Hippocampal formation (tissue), 2 donors: Measurements from ENCODE around the gene ANKRD11.
A peak's percentile ranks its signal among the peaks of the same experiment; 100 is the strongest.

Source experiments
- DNase-seq, 2 donors: peaks; one replicate each; lab custom pipeline; 2025; lab: John Stamatoyannopoulos, UW

The ANKRD11 gene

DNA sequence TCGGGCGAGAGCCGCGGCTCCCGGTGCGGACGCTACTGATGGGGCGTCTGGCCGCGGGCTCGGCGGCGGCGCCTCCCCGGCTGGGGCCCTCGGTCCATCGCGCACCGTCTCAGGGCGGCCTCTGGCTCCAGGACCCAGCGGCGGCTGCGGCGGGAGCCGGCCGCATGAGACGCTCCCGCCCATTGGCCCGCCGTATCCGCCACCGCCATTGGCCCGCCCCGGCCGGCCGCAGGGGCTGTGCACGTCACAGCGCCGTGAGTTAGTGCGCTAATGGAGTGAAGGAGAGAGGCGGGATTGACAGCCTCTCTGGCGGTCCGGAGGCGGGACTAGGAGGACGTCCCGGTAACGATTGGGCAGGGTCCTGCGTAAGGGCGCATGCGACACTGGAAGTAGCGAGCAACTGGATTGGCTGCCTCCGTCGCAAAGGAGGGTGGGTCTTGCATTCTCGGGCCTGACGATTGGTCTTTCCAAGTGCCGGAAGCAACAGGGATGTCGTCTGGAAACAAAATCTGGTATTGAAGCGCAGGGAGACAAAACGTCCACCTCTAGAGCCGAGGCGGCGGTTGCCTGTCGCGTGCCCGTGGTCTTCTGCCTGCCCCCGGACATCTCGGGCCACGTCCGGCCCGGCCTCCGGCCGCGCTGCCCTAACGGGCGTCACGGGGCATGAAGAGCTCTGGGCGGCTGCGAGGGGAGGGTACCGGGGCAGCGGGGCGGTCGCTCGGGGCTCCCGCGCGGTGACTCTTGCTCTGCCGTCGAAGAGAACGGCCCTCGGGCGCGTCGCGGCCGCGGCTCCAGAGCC lies at the start of gene ANKRD11:
Gene ANKRD11 (minus strand): TSS at position 123 of the 799 bp plus-strand sequence. CDS start 173,542 bp downstream, outside the sequence.
- DNase-seq, result peak; percentile 96 to 99

DNA sequence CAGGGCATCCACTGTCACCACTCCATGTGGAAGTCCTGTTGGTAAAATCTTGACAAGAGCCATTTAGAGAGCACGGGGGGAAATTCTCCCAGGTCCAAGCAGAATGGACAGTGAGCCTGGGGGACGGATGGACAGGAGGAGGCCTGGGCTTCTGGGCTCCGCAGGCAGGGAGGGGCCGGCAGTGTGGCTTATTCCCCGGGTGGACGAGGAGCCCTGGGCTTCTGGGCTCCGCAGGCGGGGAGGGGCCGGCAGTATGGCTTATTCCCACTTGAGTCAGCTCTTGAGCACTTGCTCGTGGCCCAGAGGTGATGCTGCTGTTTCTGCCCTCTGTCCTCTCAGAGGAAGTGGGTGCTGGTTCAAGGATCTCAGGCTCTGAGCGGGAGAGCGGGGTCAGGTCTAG lies 47.9 kb upstream of the ANKRD11 start:
- DNase-seq, result no peak

DNA sequence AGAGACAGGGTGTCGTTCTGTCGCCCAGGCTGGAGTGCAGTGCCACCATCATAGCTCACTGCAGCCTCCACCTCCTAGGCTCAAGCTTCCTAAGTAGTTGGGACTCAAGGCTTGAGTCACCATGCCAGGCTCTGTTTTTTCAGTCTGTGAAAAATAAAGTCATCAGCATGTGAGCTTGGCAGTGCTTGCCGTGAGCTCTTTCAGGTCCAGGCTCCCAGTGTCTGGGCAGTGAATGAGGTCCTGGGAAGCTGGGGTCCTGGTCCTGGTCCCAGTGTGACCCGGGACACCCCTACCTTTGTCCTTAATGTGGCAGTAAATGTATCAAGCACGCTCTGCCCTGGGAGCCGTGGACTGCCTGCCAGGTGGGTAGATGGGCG lies 47.2 kb upstream of the ANKRD11 start:
- peak in 1 of 2 donors; percentile 4 for DNase-seq

DNA sequence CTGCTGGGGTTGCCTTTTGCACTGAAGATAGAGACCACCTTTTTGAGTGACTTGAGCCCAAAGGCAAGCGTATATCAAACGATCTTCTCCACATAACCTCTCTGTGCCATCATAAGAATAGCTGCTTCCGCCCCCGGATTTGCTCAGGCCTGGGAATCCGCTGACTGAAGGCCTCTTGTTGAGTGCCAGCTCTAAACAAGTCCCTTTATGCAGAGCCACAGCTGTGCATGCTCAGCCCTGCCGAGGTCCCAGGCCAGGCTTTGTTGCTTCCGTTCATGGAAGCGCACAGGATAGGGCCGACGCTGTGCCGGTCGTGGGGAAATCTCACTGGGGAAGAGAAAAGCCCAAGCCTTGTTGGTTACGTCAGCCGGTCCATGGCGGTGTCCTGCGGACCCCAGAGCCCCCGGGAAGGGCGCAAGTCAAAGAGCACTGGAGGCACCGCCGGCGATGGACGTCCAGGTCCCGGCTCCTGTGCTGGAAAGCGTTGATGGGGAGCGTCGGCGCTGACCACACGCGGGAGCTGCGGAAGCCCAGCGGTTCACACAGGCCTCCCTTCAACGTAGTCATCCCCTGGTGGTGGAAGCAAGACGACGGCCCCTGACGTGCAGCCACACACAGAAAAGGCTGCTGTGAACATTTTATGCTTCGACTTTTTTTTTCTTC lies 46.7 kb upstream of the ANKRD11 start:
- peak; percentile 65 to 79 for DNase-seq

DNA sequence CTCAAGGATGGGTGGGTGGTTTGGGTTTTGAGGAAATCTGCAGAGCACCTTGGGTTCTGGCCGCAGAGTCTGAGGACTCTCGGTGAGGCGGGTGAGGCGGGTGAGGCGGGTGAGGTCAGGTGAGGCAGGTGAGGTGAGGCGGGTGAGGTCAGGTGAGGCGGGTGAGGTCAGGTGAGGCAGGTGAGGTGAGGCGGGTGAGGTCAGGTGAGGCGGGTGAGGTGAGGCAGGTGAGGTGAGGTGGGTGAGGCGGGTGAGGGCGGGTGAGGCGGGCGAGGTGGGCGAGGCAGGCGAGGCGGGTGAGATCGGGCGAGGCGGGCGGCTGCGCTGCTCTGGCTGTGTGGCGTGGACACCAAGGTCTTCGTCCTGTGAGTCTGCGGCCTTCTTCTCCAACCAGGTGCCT lies 46.0 kb upstream of the ANKRD11 start:
- no peak for DNase-seq

DNA sequence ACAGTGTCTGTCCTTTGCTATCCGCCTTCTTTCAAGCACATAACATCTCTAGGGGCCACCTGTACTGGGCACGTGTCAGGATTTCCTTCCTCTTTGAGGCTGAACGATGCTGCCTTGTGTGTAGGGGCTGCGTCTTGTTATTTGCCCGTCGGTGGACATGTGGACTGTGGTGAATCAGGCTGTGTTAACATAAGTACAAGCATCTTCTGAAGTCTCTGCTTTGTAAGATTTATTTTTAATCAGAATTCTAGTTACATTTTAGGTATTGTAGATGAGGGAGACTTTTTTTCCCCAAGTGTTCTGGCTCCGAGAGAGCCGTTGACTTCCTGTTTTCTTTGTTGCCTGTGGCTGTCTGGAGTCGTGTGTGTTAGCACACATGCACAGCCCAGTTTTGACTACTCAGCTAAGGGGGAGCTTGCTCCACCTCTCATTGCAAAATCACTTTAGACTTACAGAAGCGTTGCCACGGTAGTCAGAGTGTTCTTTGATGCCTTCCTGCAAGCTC lies 43.9 kb upstream of the ANKRD11 start:
- peak; percentile 2 to 29 for DNase-seq

DNA sequence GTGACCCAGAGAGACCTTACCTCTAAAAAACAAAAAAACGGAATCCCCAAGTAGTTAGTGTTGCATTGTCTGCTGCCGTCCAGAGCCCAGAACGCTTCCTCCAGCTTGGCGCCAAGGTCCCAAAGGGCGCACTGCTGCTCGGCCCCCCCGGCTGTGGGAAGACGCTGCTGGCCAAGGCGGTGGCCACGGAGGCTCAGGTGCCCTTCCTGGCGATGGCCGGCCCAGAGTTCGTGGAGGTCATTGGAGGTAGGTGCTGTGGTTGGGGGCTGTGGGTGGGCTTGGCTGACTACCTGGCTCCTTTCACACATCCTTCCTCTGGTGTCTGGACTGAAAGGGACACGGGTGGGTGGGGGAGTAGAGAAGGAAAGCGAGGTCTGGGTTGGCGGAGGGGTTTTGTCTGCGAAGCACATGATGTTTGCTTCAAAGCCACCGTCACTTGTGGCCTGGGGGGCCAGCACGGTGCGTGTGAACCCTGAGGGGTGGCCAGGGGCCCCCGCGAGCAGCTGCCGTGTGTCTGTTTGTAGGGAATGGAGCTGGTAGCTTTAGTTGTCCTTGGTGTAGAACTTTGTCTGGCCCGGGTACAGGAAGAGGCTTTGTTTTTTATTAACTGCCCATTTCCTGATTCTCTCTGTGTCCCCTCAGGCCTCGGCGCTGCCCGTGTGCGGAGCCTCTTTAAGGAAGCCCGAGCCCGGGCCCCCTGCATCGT lies 41.6 kb upstream of the ANKRD11 start:
- no peak for DNase-seq

DNA sequence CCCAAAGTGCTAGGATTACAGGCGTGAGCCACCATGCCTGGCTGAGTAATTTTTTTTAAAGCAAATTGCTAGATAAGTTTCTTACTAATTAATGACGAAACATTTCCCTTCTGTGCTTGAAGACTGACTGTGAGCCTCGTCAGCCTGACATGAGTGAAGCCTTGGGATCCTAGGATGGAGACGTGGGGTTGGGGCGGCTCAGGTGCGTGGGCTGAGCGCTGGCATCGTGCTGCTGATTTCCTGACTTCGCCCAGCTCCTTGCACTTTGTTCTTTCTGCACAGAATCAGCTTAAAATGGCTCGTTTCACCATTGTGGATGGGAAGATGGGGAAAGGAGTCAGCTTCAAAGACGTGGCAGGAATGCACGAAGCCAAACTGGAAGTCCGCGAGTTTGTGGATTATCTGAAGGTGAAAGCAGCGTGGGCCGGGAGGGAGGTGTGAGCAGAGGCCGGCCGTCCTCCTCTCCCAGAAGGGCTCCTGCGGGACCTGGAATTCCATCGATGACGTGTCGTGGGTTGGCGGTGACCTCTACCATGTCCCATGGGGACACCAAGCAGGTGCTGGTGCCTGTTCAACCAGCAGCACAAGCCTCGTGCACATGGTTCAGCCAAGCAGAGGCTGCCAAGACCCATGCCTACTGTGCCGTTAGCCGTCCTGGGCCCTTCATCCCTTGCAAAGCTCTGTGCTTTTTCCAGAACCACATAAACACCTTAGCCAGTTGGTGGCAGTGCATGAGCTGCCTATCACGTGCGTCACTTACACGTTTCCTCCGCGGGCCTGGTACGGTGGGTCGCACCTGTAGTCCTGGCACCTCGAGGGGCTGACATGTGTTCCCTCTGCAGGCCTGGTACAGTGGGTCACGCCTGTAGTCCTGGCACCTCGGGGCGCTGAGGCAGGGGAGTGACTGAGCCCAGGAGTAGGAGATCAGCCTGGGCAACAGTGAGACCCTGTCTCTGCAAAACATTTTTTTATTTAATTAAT lies 40.3 kb upstream of the ANKRD11 start:
- DNase-seq, result no peak

DNA sequence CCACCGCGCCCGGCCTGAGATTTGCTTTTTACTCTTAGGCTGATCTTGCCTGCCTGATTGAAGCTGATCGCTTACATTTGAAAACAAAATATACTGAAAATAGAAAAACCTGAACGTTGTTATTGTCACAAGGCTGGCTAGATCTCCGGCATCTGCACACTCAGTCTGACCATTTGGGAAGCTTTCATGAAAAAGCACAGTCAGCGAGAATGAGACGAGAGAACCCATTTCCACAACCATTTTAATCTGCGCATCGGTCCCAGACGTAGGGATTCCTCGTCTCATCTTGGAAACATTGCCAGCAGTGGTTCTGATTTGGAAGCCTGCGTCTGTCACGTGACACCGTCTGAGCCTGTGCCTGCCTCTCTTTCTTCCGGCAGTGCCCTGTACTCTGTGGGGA lies 38.7 kb upstream of the ANKRD11 start:
- no peak for DNase-seq

DNA sequence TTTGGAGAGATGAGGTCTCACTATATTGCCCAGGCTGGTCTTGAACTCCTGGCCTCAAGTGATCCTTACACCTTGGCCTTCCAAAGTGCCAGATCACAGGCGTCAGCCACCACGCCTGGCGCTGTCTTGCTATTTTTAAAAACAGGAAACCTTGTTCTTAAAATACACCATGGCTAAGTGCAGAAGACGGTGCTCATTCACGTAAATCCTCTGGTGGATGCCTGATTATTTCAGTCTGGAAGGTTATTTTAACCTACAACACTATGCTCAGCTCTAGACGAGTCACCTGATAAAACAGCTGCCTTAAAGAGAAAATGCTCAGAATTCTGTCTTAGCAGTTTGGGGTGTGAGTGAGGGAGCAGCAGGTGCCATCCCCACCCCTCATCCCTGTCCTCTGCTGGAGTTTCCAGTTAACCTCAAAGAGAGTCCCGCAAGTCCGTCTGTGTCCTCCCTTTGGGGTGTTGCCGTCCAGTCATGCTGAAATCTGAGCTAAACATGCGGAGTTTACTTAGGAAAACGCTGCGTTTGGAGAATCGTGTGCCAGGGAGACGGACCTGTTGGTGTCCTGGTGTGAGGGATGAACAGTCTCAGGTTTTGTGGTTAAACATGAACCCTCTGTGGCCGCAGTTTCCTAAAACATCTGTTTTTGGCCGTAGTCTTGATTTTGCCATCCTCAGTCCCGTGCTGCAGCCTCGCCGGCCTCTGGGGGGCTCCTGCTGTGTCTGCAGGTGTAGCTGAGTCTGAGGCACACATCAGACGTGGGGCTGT lies 35.0 kb upstream of the ANKRD11 start:
- DNase-seq, result no peak

DNA sequence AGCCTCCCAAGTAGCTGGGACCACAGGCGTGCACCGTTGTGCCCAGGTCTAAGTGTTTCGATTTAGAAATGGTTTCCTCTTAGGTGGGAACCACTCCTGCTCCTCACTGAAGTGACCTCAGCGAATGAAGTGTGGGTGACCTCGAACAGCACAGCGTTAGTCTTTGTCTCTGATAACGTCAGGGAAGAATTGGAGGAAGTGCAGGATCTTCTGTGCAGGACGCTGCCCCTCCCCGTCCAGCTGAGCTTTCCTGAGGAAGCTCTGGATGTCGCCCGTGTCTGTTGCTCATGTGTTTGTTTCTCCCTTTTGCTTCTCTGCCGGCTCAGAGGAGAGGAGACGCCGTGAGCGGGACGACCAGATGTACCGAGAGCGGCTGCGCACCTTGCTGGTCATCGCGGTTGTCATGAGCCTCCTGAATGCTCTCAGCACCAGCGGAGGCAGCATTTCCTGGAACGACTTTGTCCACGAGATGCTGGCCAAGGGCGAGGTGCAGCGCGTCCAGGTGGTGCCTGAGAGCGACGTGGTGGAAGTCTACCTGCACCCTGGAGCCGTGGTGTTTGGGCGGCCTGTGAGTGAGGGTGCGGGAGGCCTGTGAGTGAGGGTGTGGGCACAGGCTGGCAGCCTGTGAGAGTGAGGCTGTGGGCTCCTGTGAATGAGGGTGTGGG lies 33.5 kb upstream of the ANKRD11 start:
- DNase-seq, result no peak

DNA sequence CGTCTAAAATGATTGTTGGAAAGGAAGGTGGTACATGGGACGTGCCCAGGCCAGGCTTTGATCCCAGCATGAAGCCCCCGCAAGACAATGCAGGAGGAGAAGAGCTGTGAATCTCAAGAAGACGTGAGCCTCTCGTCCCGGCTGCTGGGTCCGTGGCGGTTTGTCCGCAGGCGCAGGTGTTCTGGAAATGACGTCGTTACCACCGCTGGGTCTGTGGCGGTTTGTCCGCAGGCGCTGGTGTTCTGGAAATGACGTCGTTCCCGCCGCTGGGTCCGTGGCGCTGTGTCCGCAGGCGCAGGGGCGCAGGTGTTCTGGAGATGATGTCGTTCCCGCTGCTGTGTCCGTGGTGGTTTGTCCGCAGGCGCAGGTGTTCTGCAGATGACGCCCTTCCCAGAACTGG lies 31.9 kb upstream of the ANKRD11 start:
- DNase-seq, result no peak

DNA sequence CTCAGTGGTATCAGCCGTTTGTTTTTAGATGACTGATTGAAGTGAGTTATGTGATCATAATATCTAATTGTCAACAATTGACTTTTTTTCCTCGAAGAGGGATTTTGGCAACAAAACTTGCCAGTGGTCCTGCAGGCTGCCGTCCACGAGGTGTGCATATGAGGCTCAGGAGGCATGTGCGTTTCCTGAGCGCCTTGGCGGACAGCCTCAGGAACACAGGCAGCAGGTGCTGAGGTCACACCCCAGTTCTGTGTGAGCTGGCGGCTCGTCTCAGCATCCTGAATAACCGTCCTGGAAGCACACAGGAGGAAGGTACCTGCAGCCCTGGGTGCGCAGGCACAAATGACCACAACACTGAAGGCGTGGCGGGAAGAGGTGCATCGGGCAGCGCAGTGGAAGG lies 29.5 kb upstream of the ANKRD11 start:
- DNase-seq, result no peak

DNA sequence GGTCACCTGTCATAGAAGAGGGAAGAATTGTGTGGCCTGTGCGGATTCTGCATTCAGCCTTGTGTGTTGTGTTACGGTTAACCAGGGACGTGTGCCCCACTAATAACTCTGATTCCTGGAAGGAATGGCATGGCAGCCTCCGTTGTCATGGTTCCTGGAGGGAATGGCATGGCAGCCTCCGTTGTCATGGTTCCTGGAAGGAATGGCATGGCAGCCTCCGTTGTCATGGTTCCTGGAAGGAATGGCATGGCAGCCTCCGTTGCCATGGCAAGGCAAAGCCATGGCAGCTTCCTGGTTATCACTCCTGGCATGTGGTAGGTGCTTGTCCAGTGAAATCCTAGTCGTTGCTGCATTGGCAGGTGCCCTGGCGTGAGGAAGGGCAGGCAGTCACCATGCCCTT lies 26.8 kb upstream of the ANKRD11 start:
- no peak for DNase-seq

DNA sequence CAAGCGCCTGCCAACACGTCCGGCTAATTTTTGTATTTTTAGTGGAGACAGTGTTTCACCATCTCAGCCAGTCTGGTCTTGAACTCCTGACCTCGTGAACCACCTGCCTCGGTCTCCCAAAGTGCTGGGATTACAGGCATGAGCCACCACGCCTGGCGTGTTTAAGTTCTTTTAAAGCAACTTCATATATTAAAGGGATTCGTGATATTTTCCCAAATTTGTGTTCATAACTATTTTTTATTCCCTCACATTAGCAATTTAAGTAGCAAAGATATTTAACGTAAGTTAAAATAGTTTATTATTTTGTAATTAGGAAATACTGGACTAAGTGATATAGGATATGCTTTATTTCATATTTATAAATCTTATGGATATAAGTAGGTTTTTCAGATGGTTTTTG lies 22.1 kb upstream of the ANKRD11 start:
- no peak for DNase-seq

DNA sequence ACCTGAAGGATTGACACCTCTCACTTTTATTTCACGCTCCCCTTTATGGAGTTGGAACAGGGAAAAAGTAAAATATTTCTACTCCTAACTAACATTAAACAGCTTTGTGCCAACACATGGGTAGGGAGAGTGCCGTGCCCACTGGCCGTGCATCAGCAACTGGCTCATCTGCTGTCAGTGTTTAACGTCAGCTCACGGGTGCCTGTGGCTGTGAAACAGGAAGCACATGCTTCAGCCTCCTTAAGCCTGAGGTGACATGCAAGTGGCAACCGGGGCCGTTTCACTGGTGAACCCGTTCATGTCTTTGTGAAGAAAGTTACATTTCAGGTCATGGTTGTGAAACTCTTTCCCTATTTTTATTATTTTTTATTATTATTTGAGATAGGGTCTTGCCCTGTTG lies 21.0 kb upstream of the ANKRD11 start:
- DNase-seq, result no peak

DNA sequence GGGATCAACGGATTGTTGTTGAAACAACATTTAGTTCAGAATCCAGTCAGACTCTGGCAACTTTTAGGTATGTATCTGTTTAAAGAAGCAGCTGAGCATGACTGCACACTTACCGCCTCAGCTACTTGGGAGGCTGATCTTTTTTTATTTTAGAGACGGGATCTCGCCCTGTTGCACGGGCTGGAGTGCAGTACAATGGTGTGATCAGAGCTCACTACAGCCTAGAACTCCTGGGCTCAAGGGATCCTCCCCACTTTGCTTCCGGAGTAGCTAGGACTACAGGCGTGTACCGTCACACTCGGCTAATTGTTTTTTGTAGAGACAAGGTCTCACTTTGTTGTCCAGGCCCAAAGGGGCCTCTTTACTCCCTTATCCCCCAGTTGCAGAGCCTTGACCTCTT lies 20.2 kb upstream of the ANKRD11 start:
- DNase-seq, result no peak

DNA sequence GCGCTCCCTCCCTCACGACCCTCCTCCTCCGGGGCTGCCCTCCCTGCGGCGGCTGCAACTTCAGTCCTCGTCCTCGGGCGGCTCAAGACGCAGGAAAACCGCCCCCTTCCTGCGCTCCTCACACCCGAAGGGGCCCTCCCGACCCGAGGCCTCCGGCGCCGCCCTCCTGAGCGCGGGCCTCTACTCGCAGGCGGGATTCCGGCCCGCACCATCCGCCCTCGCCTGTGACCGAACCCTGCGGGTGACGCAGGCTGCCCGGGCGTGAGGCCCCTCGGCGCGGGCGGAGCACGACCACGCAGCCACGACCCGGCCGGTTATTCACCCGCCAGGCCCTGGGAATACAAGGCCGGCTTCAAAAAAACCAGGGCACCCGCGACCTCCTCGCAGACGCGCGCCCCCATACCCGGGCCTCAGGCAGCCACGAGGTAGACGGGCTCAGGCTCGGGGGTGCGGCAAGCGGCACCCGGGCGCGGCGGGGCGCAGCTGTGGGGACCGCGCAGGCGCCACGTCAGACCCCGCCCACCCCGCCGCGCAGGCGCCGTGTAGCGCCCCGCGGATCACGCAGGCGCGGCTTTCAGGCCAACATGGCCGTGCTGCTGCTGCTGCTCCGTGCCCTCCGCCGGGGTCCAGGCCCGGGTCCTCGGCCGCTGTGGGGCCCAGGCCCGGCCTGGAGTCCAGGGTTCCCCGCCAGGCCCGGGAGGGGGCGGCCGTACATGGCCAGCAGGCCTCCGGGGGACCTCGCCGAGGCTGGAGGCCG lies 17.7 kb upstream of the ANKRD11 start, which contains the start of gene SPG7:
Gene SPG7 (plus strand): TSS at position 570 of the 757 bp plus-strand sequence. CDS start 15 bp downstream, at position 585.
- peak; percentile 68 to 81 for DNase-seq

DNA sequence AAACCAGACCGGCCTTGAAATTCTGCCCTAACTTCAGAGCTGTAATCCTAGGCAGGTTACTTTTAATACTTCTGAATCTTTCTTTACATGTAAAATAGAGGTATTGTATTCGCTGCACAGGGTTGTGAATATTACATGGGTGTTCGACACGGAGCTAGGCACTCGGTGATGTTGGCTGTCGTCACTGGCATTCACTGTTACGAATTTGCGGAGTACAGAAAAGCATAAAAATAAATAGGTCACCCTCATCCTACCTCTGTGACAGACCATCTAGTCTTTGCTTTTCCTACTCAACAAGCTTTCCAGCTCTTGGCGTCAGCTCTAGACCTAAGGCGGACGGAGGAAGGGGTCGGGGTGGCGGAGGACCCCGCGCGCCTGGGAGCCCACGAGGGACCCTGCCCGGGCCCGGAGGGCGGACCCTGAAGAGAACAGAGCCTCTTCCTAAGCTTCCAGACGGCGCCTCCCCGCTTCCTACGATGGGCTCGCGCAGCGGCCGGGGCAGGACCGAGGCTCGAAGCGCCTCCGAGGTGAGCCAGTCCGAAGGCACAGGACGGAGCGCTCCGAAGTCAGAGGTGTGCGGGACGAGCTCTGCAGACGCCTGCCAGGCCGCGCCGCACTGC lies 17.0 kb upstream of the ANKRD11 start:
- DNase-seq, result no peak
